GM23338 (cell line): ENCODE measurements around the gene PKD1L1. TPM values are rescaled to one million over a fixed set of nuclear protein-coding genes. Genes with fewer than 3 reads are reported as not detected.

Experiments
- ATAC-seq: fragments of 200-7000 bp; cut with Tn5 transposase; 3 replicates; pipeline ENCODE4 v1.9.1; 2020
- DNase-seq: peaks from one replicate; pipeline ENCODE4 v3.0.0-alpha.2; 2015; ENCODE audit warnings: low spot score
- H2AFZ ChIP-seq: fragments of 200-600 bp; sonication (generic); 2 replicates; pipeline ENCODE4 v1.8.0; 2016; ENCODE audit warnings: antibody characterized with exemption, mild to moderate bottlenecking, moderate library complexity
- H3F3A ChIP-seq: fragments of 200-600 bp; sonication (generic); replicated peaks from 2 replicates; pipeline ENCODE4 v1.8.0; 2017; ENCODE audit warnings: antibody characterized with exemption, mixed run types, low read depth
- H3K27ac ChIP-seq: fragments of 200-600 bp; sonication (generic); 2 replicates; pipeline ENCODE4 v1.6.1; 2016; ENCODE audit warnings: low read depth
- H3K27me3 ChIP-seq: fragments of 200-600 bp; sonication (generic); 2 replicates; pipeline ENCODE4 v1.8.0; 2016; ENCODE audit warnings: mild to moderate bottlenecking, mixed run types, moderate library complexity; ENCODE audit not compliant: insufficient read depth
- H3K36me3 ChIP-seq: fragments of 200-600 bp; sonication (generic); 2 replicates; pipeline ENCODE4 v1.8.0; 2016; ENCODE audit warnings: mild to moderate bottlenecking; ENCODE audit not compliant: insufficient read depth
- H3K4me1 ChIP-seq: fragments of 200-600 bp; sonication (generic); 2 replicates; pipeline ENCODE4 v1.8.0; 2016; ENCODE audit warnings: mild to moderate bottlenecking, moderate library complexity; ENCODE audit not compliant: insufficient read depth
- H3K4me2 ChIP-seq: fragments of 200-600 bp; sonication (generic); 2 replicates; pipeline ENCODE4 v1.7.1; 2017; ENCODE audit warnings: mixed run types
- H3K4me3 ChIP-seq: fragments of 200-600 bp; sonication (generic); 2 replicates; pipeline ENCODE4 v1.6.1; 2016; ENCODE audit warnings: mixed run types
- H3K79me2 ChIP-seq: fragments of 200-600 bp; sonication (generic); replicated peaks from 2 replicates; pipeline ENCODE4 v1.8.0; 2017; ENCODE audit warnings: mild to moderate bottlenecking; ENCODE audit not compliant: insufficient read depth
- H3K9me2 ChIP-seq: fragments of 200-600 bp; sonication (generic); 2 replicates; pipeline ENCODE4 v1.8.0; 2017; ENCODE audit not compliant: insufficient read depth
- H4K20me1 ChIP-seq: fragments of 200-600 bp; sonication (generic); replicated peaks from 2 replicates; pipeline ENCODE4 v1.8.0; 2017; ENCODE audit warnings: mild to moderate bottlenecking; ENCODE audit not compliant: insufficient read depth
- H3K27ac Mint-ChIP-seq: 2 replicates; pipeline ENCODE4 v1.8.0; 2020; ENCODE audit warnings: inconsistent platforms, mild to moderate bottlenecking, moderate library complexity, mixed read lengths
- H3K27me3 Mint-ChIP-seq: 3 replicates; pipeline ENCODE4 v1.8.0; 2022; ENCODE audit warnings: low read depth, mild to moderate bottlenecking, moderate library complexity, mixed read lengths, inconsistent platforms; ENCODE audit not compliant: insufficient read depth, poor library complexity
- H3K36me3 Mint-ChIP-seq: 3 replicates; pipeline ENCODE4 v1.8.0; 2021; ENCODE audit warnings: low read depth, mild to moderate bottlenecking, inconsistent platforms, moderate library complexity, mixed read lengths
- H3K4me1 Mint-ChIP-seq: 3 replicates; pipeline ENCODE4 v1.8.0; 2020; ENCODE audit warnings: mild to moderate bottlenecking, inconsistent platforms, mixed read lengths
- H3K4me3 Mint-ChIP-seq: 3 replicates; pipeline ENCODE4 v1.8.0; 2021; ENCODE audit warnings: moderate library complexity, mild to moderate bottlenecking, inconsistent platforms, mixed read lengths
- H3K9me3 Mint-ChIP-seq: 3 replicates; pipeline ENCODE4 v1.8.0; 2020; ENCODE audit warnings: moderate library complexity, mild to moderate bottlenecking, inconsistent platforms, mixed read lengths
- EZH2 ChIP-seq: fragments of 200-600 bp; sonication (generic); IDR thresholded peaks from one replicate; pipeline ENCODE4 v1.8.0; 2017; ENCODE audit warnings: antibody characterized with exemption, mild to moderate bottlenecking, low read depth; ENCODE audit not compliant: unreplicated experiment
- EZH2phosphoT487 ChIP-seq: fragments of 200-600 bp; sonication (generic); IDR thresholded peaks from one replicate; pipeline ENCODE4 v1.8.1; 2018; ENCODE audit warnings: antibody characterized with exemption; ENCODE audit not compliant: unreplicated experiment
- JUNB ChIP-seq: IDR thresholded peaks from one replicate; pipeline ENCODE4 v1.6.1; 2016; ENCODE audit warnings: antibody characterized with exemption; ENCODE audit not compliant: unreplicated experiment
- NANOG ChIP-seq: IDR thresholded peaks from 2 replicates; pipeline ENCODE4 v1.6.1; 2016; ENCODE audit warnings: antibody characterized with exemption, borderline replicate concordance
- POLR2AphosphoS5 ChIP-seq: IDR thresholded peaks from 2 replicates; pipeline ENCODE4 v1.6.1; 2016; ENCODE audit warnings: antibody characterized with exemption, low read depth
- STAT1 ChIP-seq: IDR thresholded peaks from one replicate; pipeline ENCODE4 v1.6.1; 2016; ENCODE audit warnings: antibody characterized with exemption; ENCODE audit not compliant: unreplicated experiment
- ZNF114 ChIP-seq: fragments of 250-450 bp; sonication (Bioruptor Pico); IDR thresholded peaks from 2 replicates; pipeline ENCODE4 v1.5.0; 2020; ENCODE audit warnings: mild to moderate bottlenecking, moderate library complexity
- ZNF331 ChIP-seq: fragments of 250-450 bp; sonication (Bioruptor Pico); IDR thresholded peaks from 2 replicates; pipeline ENCODE4 v1.5.0; 2020; ENCODE audit warnings: low read depth, mild to moderate bottlenecking, moderate library complexity
- polyA plus RNA-seq: library from polyadenylated mRNA; unstranded; fragments of >200 nt; fragmentation: Nextera tagmentation; extraction: Ambion mirVana; gene quantifications from 2 replicates; pipeline ENCODE4 v1.2.1, GENCODE V29; 2016
- total RNA-seq: library from RNA; depleted of rRNA; stranded (reverse); fragments of >200 nt; shearing (Covaris generic); gene quantifications from 2 replicates; pipeline ENCODE4 v1.2.3, GENCODE V29; 2014
- TF ChIP-seq, protein P1 (sequence below), 2 experiments: fragments of 200-600 bp in 1 of 2; sonication (generic) in 1 of 2; conservative IDR thresholded peaks; 2 replicates each; pipeline versions ENCODE4 v1.5.1 to v1.6.1; 2016 to 2017; ENCODE audit warnings: antibody characterized with exemption in 2 of 2, low read depth in 2 of 2, mild to moderate bottlenecking in 2 of 2, moderate library complexity in 1 of 2
- TF ChIP-seq, protein P2 (sequence below): IDR thresholded peaks from one replicate; pipeline ENCODE4 v1.6.1; 2018; ENCODE audit warnings: antibody characterized with exemption; ENCODE audit not compliant: unreplicated experiment

The PKD1L1 gene
- total and polyA plus RNA-seq, 2 experiments from 2014 or later: 0.03 TPM; not detected in 1

GRCh38 chr7:47884675-47885074 is 63.6 kb downstream of the PKD1L1 start:
- H3K27ac Mint-ChIP-seq: no peak overlapping the region
- ATAC-seq: no peak

GRCh38 chr7:47882635-47883034 is 65.6 kb downstream of the PKD1L1 start:
- Histone ChIP-seq H3K4me3 (no peak overlapping the region), H3K4me2 (no peak overlapping the region), H4K20me1 (no peaks in the 10 kb centered on the region), H3K9me2 (no peaks in the 10 kb centered on the region), H3K4me1 (no peaks in the 10 kb centered on the region), H3K36me3 (no peaks in the 10 kb centered on the region), H3K27ac (no peak overlapping the region), H3K79me2 (no peaks in the 10 kb centered on the region), H3K27me3 (no peaks in the 10 kb centered on the region), H2AFZ (no peak overlapping the region), H3F3A (no peaks in the 10 kb centered on the region)
- Mint-ChIP-seq H3K9me3 (no peaks in the 10 kb centered on the region; the same call in 2 of the 3 replicates), H3K4me1 (no peaks in the 10 kb centered on the region; the same call in 2 of the 3 replicates), H3K27ac (no peak overlapping the region), H3K4me3 (no peak overlapping the region), H3K27me3 (peaks cover 2% of the 10 kb centered on the region), H3K36me3 (no peaks in the 10 kb centered on the region)
- TF ChIP-seq JUNB (no peak), STAT1 (no peak), EZH2phosphoT487 (no peak)
- TF ChIP-seq, protein P1, sequence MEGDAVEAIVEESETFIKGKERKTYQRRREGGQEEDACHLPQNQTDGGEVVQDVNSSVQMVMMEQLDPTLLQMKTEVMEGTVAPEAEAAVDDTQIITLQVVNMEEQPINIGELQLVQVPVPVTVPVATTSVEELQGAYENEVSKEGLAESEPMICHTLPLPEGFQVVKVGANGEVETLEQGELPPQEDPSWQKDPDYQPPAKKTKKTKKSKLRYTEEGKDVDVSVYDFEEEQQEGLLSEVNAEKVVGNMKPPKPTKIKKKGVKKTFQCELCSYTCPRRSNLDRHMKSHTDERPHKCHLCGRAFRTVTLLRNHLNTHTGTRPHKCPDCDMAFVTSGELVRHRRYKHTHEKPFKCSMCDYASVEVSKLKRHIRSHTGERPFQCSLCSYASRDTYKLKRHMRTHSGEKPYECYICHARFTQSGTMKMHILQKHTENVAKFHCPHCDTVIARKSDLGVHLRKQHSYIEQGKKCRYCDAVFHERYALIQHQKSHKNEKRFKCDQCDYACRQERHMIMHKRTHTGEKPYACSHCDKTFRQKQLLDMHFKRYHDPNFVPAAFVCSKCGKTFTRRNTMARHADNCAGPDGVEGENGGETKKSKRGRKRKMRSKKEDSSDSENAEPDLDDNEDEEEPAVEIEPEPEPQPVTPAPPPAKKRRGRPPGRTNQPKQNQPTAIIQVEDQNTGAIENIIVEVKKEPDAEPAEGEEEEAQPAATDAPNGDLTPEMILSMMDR (conservative IDR thresholded peaks at IDR 0.05; ENCODE audit: low read depth in 2 of 2): no peak
- DNase-seq: no peak
- ATAC-seq: no peak; the same call in 2 of the 3 replicates

More at GRCh38 chr7:47884675-47885074, 63.6 kb downstream of the PKD1L1 start:
- Histone ChIP-seq H4K20me1 (no peaks in the 10 kb centered on the region), H3K27me3 (no peaks in the 10 kb centered on the region), H3F3A (no peaks in the 10 kb centered on the region), H3K27ac (no peak overlapping the region), H3K4me2 (no peak overlapping the region), H3K36me3 (no peaks in the 10 kb centered on the region), H2AFZ (no peak overlapping the region), H3K4me1 (no peaks in the 10 kb centered on the region), H3K9me2 (no peaks in the 10 kb centered on the region), H3K4me3 (no peak overlapping the region), H3K79me2 (no peaks in the 10 kb centered on the region)
- Mint-ChIP-seq H3K4me3 (no peak overlapping the region), H3K4me1 (no peaks in the 10 kb centered on the region; the same call in 2 of the 3 replicates), H3K9me3 (no peaks in the 10 kb centered on the region; the same call in 2 of the 3 replicates), H3K36me3 (no peaks in the 10 kb centered on the region), H3K27me3 (peaks cover 2% of the 10 kb centered on the region)
- no peak for TF ChIP-seq POLR2AphosphoS5
- TF ChIP-seq, protein P2, sequence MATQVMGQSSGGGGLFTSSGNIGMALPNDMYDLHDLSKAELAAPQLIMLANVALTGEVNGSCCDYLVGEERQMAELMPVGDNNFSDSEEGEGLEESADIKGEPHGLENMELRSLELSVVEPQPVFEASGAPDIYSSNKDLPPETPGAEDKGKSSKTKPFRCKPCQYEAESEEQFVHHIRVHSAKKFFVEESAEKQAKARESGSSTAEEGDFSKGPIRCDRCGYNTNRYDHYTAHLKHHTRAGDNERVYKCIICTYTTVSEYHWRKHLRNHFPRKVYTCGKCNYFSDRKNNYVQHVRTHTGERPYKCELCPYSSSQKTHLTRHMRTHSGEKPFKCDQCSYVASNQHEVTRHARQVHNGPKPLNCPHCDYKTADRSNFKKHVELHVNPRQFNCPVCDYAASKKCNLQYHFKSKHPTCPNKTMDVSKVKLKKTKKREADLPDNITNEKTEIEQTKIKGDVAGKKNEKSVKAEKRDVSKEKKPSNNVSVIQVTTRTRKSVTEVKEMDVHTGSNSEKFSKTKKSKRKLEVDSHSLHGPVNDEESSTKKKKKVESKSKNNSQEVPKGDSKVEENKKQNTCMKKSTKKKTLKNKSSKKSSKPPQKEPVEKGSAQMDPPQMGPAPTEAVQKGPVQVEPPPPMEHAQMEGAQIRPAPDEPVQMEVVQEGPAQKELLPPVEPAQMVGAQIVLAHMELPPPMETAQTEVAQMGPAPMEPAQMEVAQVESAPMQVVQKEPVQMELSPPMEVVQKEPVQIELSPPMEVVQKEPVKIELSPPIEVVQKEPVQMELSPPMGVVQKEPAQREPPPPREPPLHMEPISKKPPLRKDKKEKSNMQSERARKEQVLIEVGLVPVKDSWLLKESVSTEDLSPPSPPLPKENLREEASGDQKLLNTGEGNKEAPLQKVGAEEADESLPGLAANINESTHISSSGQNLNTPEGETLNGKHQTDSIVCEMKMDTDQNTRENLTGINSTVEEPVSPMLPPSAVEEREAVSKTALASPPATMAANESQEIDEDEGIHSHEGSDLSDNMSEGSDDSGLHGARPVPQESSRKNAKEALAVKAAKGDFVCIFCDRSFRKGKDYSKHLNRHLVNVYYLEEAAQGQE: no peak
- no peak for TF ChIP-seq EZH2
- no peak for TF ChIP-seq JUNB
- no peak for TF ChIP-seq EZH2phosphoT487
- TF ChIP-seq NANOG: no peak
- TF ChIP-seq ZNF331 (CRISPR knock-in tag): no peak
- TF ChIP-seq ZNF114 (CRISPR knock-in tag): no peak
- DNase-seq: no peak
